Thyroid gland (tissue), 4 donors: ENCODE measurements around the gene LRRFIP1.

ENCODE experiments used
- CTCF ChIP-seq, 6 experiments: fragments of 200-600 bp in 3 of 6; fragments of 450-650 bp in 3 of 6; sonication (generic) in 3 of 6; IDR thresholded peaks; one replicate each; pipeline ENCODE4 v1.5.1; 2016 to 2019; ENCODE audit warnings: antibody characterized with exemption in 6 of 6, mild to moderate bottlenecking in 2 of 6, inconsistent platforms in 1 of 6, moderate library complexity in 1 of 6
- POLR2A ChIP-seq, 2 donors: fragments of 450-650 bp; IDR thresholded peaks; one replicate each; pipeline ENCODE4 v1.6.1; 2017; ENCODE audit warnings: antibody characterized with exemption in 2 of 2, mild to moderate bottlenecking in 2 of 2, moderate library complexity in 1 of 2

- TF ChIP-seq CTCF (IDR thresholded peaks at IDR 0.05) = no peak
- no peak for TF ChIP-seq POLR2A (IDR thresholded peaks at IDR 0.05)
Observed at GRCh38 chr2:237791977-237792727, 164.8 kb downstream of the LRRFIP1 start.
